GM18909 (cell line): ENCODE measurements around the gene CDH13.
A peak's percentile ranks its signal among the peaks of the same experiment; 100 is the strongest.

ENCODE experiments used
- ATAC-seq: cut with Tn5 transposase; IDR thresholded peaks from one replicate; pipeline ENCODE4 v1.9.1; 2021; ENCODE audit warnings: mild to moderate bottlenecking; ENCODE audit not compliant: unreplicated experiment, poor library complexity

CDH13 gene

GRCh38 chr16:82682767-82683166, 56.0 kb downstream of the CDH13 start:
- no peak for ATAC-seq

GRCh38 chr16:82684256-82684655, 57.5 kb downstream of the CDH13 start:
- ATAC-seq, result no peak

- ATAC-seq, result no peak
Observed at GRCh38 chr16:82685526-82685925, 58.8 kb downstream of the CDH13 start.

- ATAC-seq, result no peak
Observed at GRCh38 chr16:82694239-82694874, 67.6 kb downstream of the CDH13 start.

GRCh38 chr16:82695806-82696205, 69.0 kb downstream of the CDH13 start:
- no peak for ATAC-seq

- ATAC-seq, result no peak
Observed at GRCh38 chr16:82699260-82699659, 72.5 kb downstream of the CDH13 start.

GRCh38 chr16:82699711-82700495, 73.1 kb downstream of the CDH13 start:
- no peak for ATAC-seq

GRCh38 chr16:82700541-82701235, 73.9 kb downstream of the CDH13 start:
- no peak for ATAC-seq

- no peak for ATAC-seq
Observed at GRCh38 chr16:82701442-82701955, 74.7 kb downstream of the CDH13 start.

GRCh38 chr16:82703161-82703560, 76.4 kb downstream of the CDH13 start:
- no peak for ATAC-seq

GRCh38 chr16:82703871-82704768, 77.4 kb downstream of the CDH13 start:
- ATAC-seq, result no peak

GRCh38 chr16:82709987-82710386, 83.2 kb downstream of the CDH13 start:
- ATAC-seq, result no peak

GRCh38 chr16:82713778-82714177, 87.0 kb downstream of the CDH13 start:
- ATAC-seq, result no peak

GRCh38 chr16:82715160-82715559, 88.4 kb downstream of the CDH13 start:
- no peak for ATAC-seq

GRCh38 chr16:82715833-82716232, 89.1 kb downstream of the CDH13 start:
- ATAC-seq, result no peak

- ATAC-seq, result no peak
Observed at GRCh38 chr16:82716361-82716855, 89.6 kb downstream of the CDH13 start.

GRCh38 chr16:82720414-82720813, 93.6 kb downstream of the CDH13 start:
- no peak for ATAC-seq

- ATAC-seq, result no peak
Observed at GRCh38 chr16:82726306-82726705, 99.5 kb downstream of the CDH13 start.

GRCh38 chr16:82728901-82729300, 102.1 kb downstream of the CDH13 start:
- peak; percentile 44 for ATAC-seq

GRCh38 chr16:82730901-82731300, 104.1 kb downstream of the CDH13 start:
- ATAC-seq, result no peak
